Skeletal muscle satellite cell (primary cell): Measurements from ENCODE around the gene ZSWIM5.
"Not testable (repeated sequence)": the region's sequence is repeated elsewhere in the genome, so short reads cannot be mapped to it uniquely, and the experiment has no call there.

Experiments used
- H3K27me3 ChIP-seq: 2 replicates; pipeline ENCODE4 v1.7.0; 2013; ENCODE audit warnings: low read length; ENCODE audit not compliant: control insufficient read depth, insufficient read depth
- H3K36me3 ChIP-seq: 2 replicates; pipeline ENCODE4 v1.7.0; 2013; ENCODE audit warnings: mild to moderate bottlenecking, control low read depth, low read length; ENCODE audit not compliant: insufficient read depth
- H3K4me1 ChIP-seq: 2 replicates; pipeline ENCODE4 v1.7.0; 2013; ENCODE audit warnings: low read length; ENCODE audit not compliant: control insufficient read depth, insufficient read depth
- H3K4me2 ChIP-seq: 2 replicates; pipeline ENCODE4 v1.7.0; 2013; ENCODE audit warnings: mild to moderate bottlenecking, low read length
- H3K4me3 ChIP-seq: 2 replicates; pipeline ENCODE4 v1.7.0; 2013; ENCODE audit warnings: low read length
- H3K9ac ChIP-seq: 2 replicates; pipeline ENCODE4 v1.7.0; 2013; ENCODE audit warnings: mild to moderate bottlenecking, low read depth, low read length, moderate library complexity
- H3K9me3 ChIP-seq: replicated peaks from 2 replicates; pipeline ENCODE4 v1.7.0; 2013; ENCODE audit warnings: mild to moderate bottlenecking, control low read depth, low read length

The ZSWIM5 gene

DNA sequence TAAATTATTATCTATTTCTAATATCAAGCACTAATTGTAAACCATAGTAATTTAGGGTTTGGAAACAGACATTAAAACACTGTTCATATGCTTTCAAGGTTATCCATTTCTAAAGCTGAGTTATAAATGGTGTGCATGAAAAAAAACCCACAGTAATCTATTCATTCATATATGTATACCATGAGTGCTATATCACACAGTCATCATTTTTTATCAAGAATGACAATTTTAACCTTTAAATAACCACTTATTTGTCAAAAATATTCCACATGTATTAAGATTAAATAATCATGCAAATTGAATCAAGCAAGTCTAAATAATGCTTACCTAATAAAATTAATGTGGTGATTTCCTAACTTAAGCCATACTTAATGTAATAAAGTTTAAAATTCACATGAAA lies 6.0 kb downstream of the ZSWIM5 start:
- H3K27me3 ChIP-seq = peaks cover 25% of the 10 kb centered on the region
- H3K9ac ChIP-seq = no peak overlapping the region
- H3K36me3 ChIP-seq = no peaks in the 10 kb centered on the region
- H3K4me2 ChIP-seq = no peak overlapping the region
- H3K9me3 ChIP-seq = no peaks in the 10 kb centered on the region
- H3K4me3 ChIP-seq = no peak overlapping the region
- no peaks in the 10 kb centered on the region for H3K4me1 ChIP-seq

DNA sequence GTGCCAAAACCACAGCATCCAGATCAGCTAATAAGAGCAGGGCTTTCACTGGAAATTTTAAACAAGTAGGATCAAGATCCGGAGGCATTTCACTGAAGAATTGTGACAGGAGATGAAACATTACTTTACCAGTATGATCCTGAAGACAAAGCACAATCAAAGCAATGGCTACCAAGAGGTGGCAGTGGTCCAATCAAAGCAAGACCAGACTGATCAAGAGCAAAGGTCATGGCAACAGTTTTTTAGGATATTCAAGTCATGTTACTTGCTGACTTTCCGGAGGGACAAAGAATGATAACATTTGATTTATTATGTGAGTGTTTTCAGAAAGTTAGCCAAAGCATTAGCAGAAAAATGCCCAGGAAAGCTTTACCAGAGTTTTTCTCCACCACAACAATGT lies 8.2 kb downstream of the ZSWIM5 start:
- Histone ChIP-seq H3K36me3 (no peaks in the 10 kb centered on the region), H3K9me3 (no peaks in the 10 kb centered on the region)

DNA sequence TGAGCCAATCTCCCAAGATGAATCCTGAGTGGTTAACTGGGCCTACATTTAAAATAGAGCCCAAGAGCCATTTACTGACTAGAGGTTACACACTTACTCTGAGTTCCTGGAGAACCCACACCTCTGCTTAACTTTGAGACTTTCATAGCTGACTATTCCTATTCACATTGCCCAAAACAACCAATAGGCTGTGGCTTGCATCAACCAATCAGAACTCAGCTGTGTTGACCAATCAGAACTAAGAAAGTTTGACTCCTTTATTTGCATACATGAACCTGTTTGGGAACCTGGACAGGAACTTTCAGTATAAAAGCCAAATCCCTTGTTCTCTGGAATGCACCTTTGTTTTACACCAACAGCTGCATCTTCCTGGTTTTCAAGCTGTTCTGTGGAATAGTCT lies 9.5 kb downstream of the ZSWIM5 start:
- no peaks in the 10 kb centered on the region for H3K36me3 ChIP-seq
- H3K4me1 ChIP-seq = no peaks in the 10 kb centered on the region
- H3K9me3 ChIP-seq = no peaks in the 10 kb centered on the region
- no peak overlapping the region for H3K4me3 ChIP-seq
- peaks cover 9% of the 10 kb centered on the region for H3K27me3 ChIP-seq
- H3K4me2 ChIP-seq = no peak overlapping the region
- H3K9ac ChIP-seq = no peak overlapping the region

More for the DNA sequence above, 8.2 kb downstream of the ZSWIM5 start:
- H3K9ac ChIP-seq = no peak overlapping the region
- no peaks in the 10 kb centered on the region for H3K4me1 ChIP-seq
- H3K4me3 ChIP-seq = no peak overlapping the region
- H3K4me2 ChIP-seq = no peak overlapping the region
- peaks cover 9% of the 10 kb centered on the region for H3K27me3 ChIP-seq

DNA sequence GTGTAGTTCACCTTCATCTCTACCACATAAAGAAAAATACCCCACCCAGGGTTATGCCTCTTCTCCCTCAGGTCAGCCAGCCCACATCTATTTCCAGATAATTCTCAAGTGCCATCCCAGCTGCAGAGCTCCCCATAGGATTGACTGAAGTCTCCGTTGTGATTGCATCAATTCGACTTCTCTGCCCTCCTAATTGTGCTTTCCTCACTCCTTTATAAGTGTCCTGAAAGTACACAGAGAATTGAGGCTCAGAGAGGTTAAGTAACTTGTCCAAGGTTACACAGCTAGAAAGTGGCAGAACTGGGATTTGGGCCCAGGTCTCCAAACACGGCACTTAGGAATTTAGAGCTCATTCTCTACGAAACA lies 15.0 kb downstream of the ZSWIM5 start:
- Histone ChIP-seq H3K9ac (no peak overlapping the region), H3K4me1 (no peaks in the 10 kb centered on the region), H3K36me3 (no peaks in the 10 kb centered on the region), H3K9me3 (no peaks in the 10 kb centered on the region), H3K4me3 (no peak overlapping the region), H3K4me2 (no peak overlapping the region), H3K27me3 (no peaks in the 10 kb centered on the region)

DNA sequence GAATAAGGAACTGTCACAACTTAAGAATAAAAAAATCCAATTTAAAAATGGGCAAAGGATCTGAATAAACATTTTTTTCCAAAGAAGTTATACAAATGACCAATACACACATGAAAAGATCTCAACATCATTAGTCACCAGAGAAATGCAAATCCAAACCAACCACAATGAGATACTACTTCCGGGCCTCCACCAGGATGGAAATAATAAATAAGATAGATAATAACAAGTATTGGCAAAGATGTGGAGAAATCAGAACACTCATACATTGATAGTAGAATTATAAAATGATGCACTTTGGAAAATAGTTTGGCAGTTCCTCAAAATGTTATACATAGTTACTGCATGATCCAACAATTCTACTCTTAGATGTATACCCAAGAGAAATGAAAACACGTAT lies 18.7 kb downstream of the ZSWIM5 start:
- Histone ChIP-seq H3K36me3 (no peaks in the 10 kb centered on the region), H3K4me2 (no peak overlapping the region), H3K27me3 (no peaks in the 10 kb centered on the region), H3K4me3 (no peak overlapping the region), H3K9me3 (no peaks in the 10 kb centered on the region), H3K9ac (no peak overlapping the region), H3K4me1 (no peaks in the 10 kb centered on the region)

DNA sequence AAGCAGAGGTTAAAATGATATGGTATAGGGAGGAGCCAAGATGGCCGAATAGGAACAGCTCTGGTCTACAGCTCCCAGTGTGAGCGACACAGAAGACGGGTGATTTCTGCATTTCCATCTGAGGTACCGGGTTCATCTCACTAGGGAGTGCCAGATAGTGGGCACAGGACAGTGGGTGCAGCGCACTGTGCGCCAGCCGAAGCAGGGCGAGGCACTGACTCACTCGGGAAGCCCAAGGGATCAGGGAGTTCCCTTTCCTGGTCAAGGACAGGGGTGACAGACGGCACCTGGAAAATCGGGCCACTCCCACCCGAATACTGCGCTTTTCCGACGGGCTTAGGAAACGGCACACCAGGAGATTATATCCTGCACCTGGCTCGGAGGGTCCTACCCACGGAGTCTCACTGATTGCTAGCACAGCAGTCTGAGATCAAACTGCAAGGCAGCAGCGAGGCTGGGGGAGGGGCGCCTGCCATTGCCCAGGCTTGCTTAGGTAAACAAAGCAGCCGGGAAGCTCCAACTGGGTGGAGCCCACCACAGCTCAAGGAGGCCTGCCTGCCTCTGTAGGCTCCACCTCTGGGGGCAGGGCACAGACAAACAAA lies 26.4 kb downstream of the ZSWIM5 start:
- H3K36me3 ChIP-seq, H3K9ac ChIP-seq, H3K4me1 ChIP-seq, H3K4me3 ChIP-seq, H3K9me3 ChIP-seq, H3K27me3 ChIP-seq, H3K4me2 ChIP-seq: not testable (repeated sequence)

DNA sequence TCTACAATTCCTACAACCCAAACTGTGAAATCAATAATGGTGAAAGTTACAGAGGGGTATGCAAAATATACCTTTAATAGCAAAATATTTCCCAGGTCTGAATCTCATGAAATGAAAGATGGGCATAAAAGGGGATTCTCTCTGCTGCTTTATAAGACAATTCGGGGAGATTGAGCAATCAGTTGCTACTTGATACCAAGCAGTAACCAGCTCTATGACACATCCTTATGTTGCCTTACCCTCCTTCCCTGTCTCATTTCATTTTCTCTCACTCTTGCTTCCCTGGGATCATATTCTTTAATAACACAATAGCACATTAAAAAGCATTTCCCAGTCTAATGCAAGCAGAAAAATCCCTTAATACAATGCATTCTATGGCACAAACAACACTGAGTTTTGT lies 29.0 kb downstream of the ZSWIM5 start:
- H3K4me1 ChIP-seq = no peaks in the 10 kb centered on the region
- no peaks in the 10 kb centered on the region for H3K27me3 ChIP-seq
- no peaks in the 10 kb centered on the region for H3K36me3 ChIP-seq
- H3K4me2 ChIP-seq = no peak overlapping the region
- H3K4me3 ChIP-seq = no peak overlapping the region
- H3K9me3 ChIP-seq = no peaks in the 10 kb centered on the region
- no peak overlapping the region for H3K9ac ChIP-seq

DNA sequence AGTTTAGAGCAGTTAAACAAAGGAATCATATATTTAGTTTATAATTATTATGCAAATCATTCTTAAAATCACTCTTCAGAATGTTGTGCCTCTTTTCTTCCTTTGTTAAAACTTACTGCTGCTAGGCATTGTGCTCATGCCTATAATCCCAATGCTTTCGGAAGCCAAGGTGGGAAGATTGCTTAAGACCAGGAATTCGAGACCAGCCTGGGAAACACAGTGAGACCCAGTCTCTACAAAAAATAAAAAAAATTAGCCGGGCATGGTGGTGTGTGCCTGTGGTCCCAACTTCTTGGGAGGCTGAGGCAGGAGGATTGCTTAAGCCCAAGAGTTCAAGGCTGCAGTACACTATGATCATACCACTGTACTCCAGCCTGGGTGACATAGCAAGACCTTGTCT lies 33.6 kb downstream of the ZSWIM5 start:
- no peaks in the 10 kb centered on the region for H3K27me3 ChIP-seq
- no peak overlapping the region for H3K4me3 ChIP-seq
- H3K4me2 ChIP-seq = no peak overlapping the region
- H3K4me1 ChIP-seq = no peaks in the 10 kb centered on the region
- no peaks in the 10 kb centered on the region for H3K36me3 ChIP-seq
- no peaks in the 10 kb centered on the region for H3K9me3 ChIP-seq
- H3K9ac ChIP-seq = no peak overlapping the region

DNA sequence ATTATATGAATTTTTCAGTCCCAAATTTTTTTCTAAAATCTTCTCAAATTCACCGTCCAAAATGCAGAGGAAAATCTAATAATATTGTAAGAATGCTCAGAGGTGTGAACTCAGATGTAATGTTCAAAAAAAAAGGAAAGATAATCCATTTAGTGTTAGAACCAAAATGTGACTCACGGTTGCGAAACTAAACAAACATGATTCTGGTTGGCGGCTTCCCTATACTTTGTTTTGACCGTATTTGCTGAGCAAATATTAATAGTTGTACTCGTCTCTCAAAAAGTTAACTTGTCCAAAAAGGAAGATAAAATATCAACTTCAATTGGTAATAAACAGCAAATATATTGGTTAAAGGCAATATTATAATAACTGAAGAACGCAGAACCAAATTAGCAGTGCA lies 34.4 kb downstream of the ZSWIM5 start:
- H3K9me3 ChIP-seq = no peaks in the 10 kb centered on the region
- H3K4me1 ChIP-seq = no peaks in the 10 kb centered on the region
- H3K36me3 ChIP-seq = no peaks in the 10 kb centered on the region
- H3K4me2 ChIP-seq = no peak overlapping the region
- no peak overlapping the region for H3K4me3 ChIP-seq
- H3K9ac ChIP-seq = no peak overlapping the region
- H3K27me3 ChIP-seq = no peaks in the 10 kb centered on the region

- Histone ChIP-seq H3K36me3 (no peaks in the 10 kb centered on the region), H3K4me2 (no peak overlapping the region), H3K9me3 (no peaks in the 10 kb centered on the region), H3K4me3 (no peak overlapping the region), H3K4me1 (no peaks in the 10 kb centered on the region), H3K9ac (no peak overlapping the region), H3K27me3 (no peaks in the 10 kb centered on the region)
These were observed 34.8 kb downstream of the ZSWIM5 start for GRCh38 chr1:45171575-45171974.

- Histone ChIP-seq H3K36me3 (no peaks in the 10 kb centered on the region), H3K4me2 (no peak overlapping the region), H3K4me1 (no peaks in the 10 kb centered on the region), H3K9me3 (no peaks in the 10 kb centered on the region), H3K4me3 (no peak overlapping the region), H3K27me3 (no peaks in the 10 kb centered on the region), H3K9ac (no peak overlapping the region)
These were observed 36.2 kb downstream of the ZSWIM5 start for GRCh38 chr1:45170151-45170742.

DNA sequence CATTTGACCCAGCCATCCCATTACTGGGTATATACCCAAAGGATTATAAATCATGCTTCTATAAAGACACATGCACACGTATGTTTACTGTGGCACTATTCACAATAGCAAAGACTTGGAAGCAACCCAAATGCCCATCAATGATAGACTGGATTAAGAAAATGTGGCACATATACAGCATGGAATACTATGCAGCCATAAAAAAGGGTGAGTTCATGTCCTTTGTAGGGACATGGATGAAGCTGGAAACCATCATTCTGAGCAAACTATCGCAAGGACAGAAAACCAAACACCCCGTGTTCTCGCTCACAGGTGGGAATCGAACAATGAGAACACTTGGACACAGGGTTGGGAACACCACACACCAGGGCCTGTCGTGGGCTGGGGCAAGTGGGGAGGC lies 38.5 kb downstream of the ZSWIM5 start:
- H3K36me3 ChIP-seq, H3K4me3 ChIP-seq, H3K4me2 ChIP-seq, H3K9ac ChIP-seq, H3K27me3 ChIP-seq, H3K4me1 ChIP-seq, H3K9me3 ChIP-seq: not testable (repeated sequence)
